HepG2 (cell line): ENCODE data around the gene GLRX2. TPM values are rescaled to one million over a fixed set of nuclear protein-coding genes. Genes with fewer than 3 reads are reported as not detected.
A peak's percentile ranks its signal among the peaks of the same experiment; 100 is the strongest.

Source experiments
- ATAC-seq: fragments of 200-7000 bp; cut with Tn5 transposase; 3 replicates; pipeline ENCODE4 v1.9.1; 2020; ENCODE audit warnings: mild to moderate bottlenecking, moderate library complexity
- BruUV-seq: library from RNA; stranded (reverse); fragments of 400-500 nt; replicated peaks from 2 replicates; lab custom pipeline; 2021; lab: Mats Ljungman, UMichigan
- CTCF ChIA-PET: fragments of 300-600 bp; formaldehyde crosslinking; extraction: SDS; loops from one replicate; lab custom pipeline; 2021; ENCODE audit warnings: low total read pairs, inconsistent platforms, low intra/inter-chr PET ratio; lab: Yijun Ruan, JAX
- POLR2A ChIA-PET: fragments of 350-600 bp; sonication (Branson Sonifier 250); formaldehyde crosslinking; loops from one replicate; lab custom pipeline; 2020; ENCODE audit warnings: antibody characterized with exemption, inconsistent platforms; lab: Yijun Ruan, JAX
- DNase-seq: peaks from one replicate; pipeline ENCODE4 v3.0.0-alpha.2; 2015; ENCODE audit warnings: low spot score
- FAIRE-seq: peaks from 3 replicates; lab custom pipeline; 2011; peaks lifted over from hg19 to GRCh38; lab: Jason Lieb, UNC
- H2AFZ ChIP-seq: one replicate; pipeline ENCODE4 v1.6.1; 2011; ENCODE audit warnings: low read length, inconsistent platforms
- H3K27ac ChIP-seq: fragments of 300-600 bp; 3 replicates; pipeline ENCODE4 v1.8.0; 2011; ENCODE audit warnings: mixed run types, mild to moderate bottlenecking, mixed read lengths, low read length, inconsistent platforms; ENCODE audit not compliant: insufficient read depth; ENCODE audit errors: extremely low read length
- H3K27me3 ChIP-seq, 2 experiments: fragments of 200-600 bp in 1 of 2; 2 replicates in 1 of 2; 3 replicates in 1 of 2; pipeline versions ENCODE4 v1.6.0 to v1.8.0; 2011; ENCODE audit warnings: low read length in 2 of 2, mild to moderate bottlenecking in 2 of 2, moderate library complexity in 2 of 2, inconsistent platforms in 1 of 2; ENCODE audit not compliant: insufficient read depth in 2 of 2, control insufficient read depth in 1 of 2
- H3K36me3 ChIP-seq, 2 experiments: fragments of 200-600 bp in 1 of 2; replicated peaks in 1 of 2; 2 replicates in 1 of 2; 3 replicates in 1 of 2; pipeline versions ENCODE4 v1.5.1 to v1.8.0; 2011; ENCODE audit warnings: low read length in 2 of 2, inconsistent platforms in 1 of 2; ENCODE audit not compliant: insufficient read depth in 2 of 2, control insufficient read depth in 1 of 2
- H3K4me1 ChIP-seq: 2 replicates; pipeline ENCODE4 v1.5.1; 2012; ENCODE audit warnings: low read length, inconsistent platforms; ENCODE audit not compliant: insufficient read depth
- H3K4me2 ChIP-seq: 2 replicates; pipeline ENCODE4 v1.6.0; 2011; ENCODE audit warnings: low read depth, low read length, inconsistent platforms
- H3K4me3 ChIP-seq, 3 experiments: fragments of 200-600 bp in 1 of 3; sonication (generic), shearing (Covaris generic) in 1 of 3; replicated peaks in 1 of 3; 2 replicates each; pipeline ENCODE4 v1.5.1; 2011 to 2016; ENCODE audit warnings: low read length in 3 of 3, inconsistent platforms in 2 of 3, low read depth in 2 of 3, mild to moderate bottlenecking in 2 of 3, control low read depth in 1 of 3, mixed read lengths in 1 of 3; ENCODE audit not compliant: insufficient read depth in 1 of 3
- H3K79me2 ChIP-seq: one replicate; pipeline ENCODE4 v1.6.1; 2011; ENCODE audit warnings: low read length, inconsistent platforms; ENCODE audit not compliant: insufficient read depth
- H3K9ac ChIP-seq: 2 replicates; pipeline ENCODE4 v1.6.0; 2011; ENCODE audit warnings: mild to moderate bottlenecking, low read depth, low read length, inconsistent platforms; ENCODE audit not compliant: insufficient read depth
- H3K9me3 ChIP-seq: 2 replicates; pipeline ENCODE4 v1.5.1; 2012; ENCODE audit warnings: mild to moderate bottlenecking, low read length
- H4K20me1 ChIP-seq: 2 replicates; pipeline ENCODE4 v1.6.0; 2011; ENCODE audit warnings: inconsistent platforms, mild to moderate bottlenecking, low read length, moderate library complexity; ENCODE audit not compliant: insufficient read depth
- JUND ChIP-seq: sonication (generic); formaldehyde crosslinking; IDR thresholded peaks from 2 replicates; pipeline ENCODE4 v1.8.0; 2022; ENCODE audit warnings: mild to moderate bottlenecking, missing genetic modification reagents
- KMT2A ChIP-seq: sonication (generic); formaldehyde crosslinking; IDR thresholded peaks from 2 replicates; pipeline ENCODE4 v1.4.0; 2020; ENCODE audit warnings: missing genetic modification reagents
- NR3C1 ChIP-seq: sonication (generic); formaldehyde crosslinking; IDR thresholded peaks from 2 replicates; pipeline ENCODE4 v1.4.0; 2020; ENCODE audit warnings: missing genetic modification reagents
- PHF20 ChIP-seq: sonication (generic); formaldehyde crosslinking; IDR thresholded peaks from 2 replicates; pipeline ENCODE4 v1.5.0; 2020; ENCODE audit warnings: mild to moderate bottlenecking, missing genetic modification reagents
- RFX1 ChIP-seq: fragments of 450-650 bp; IDR thresholded peaks from 2 replicates; pipeline ENCODE4 v1.6.1; 2017
- ZKSCAN1 ChIP-seq: fragments of 150-350 bp; IDR thresholded peaks from 2 replicates; pipeline ENCODE4 v1.6.1; 2014; ENCODE audit warnings: low read length
- ZMYM2 ChIP-seq: sonication (generic); formaldehyde crosslinking; IDR thresholded peaks from 2 replicates; pipeline ENCODE4 v1.8.0; 2022; ENCODE audit warnings: mild to moderate bottlenecking, missing genetic modification reagents
- ZNF777 ChIP-seq: sonication (generic); formaldehyde crosslinking; IDR thresholded peaks from 2 replicates; pipeline ENCODE4 v1.4.0; 2020; ENCODE audit warnings: missing genetic modification reagents
- ZNF891 ChIP-seq: sonication (generic); formaldehyde crosslinking; IDR thresholded peaks from 2 replicates; pipeline ENCODE4 v1.5.0; 2020; ENCODE audit warnings: mild to moderate bottlenecking, missing genetic modification reagents
- ZSCAN22 ChIP-seq: sonication (generic); formaldehyde crosslinking; IDR thresholded peaks from 2 replicates; pipeline ENCODE4 v1.4.0; 2020; ENCODE audit warnings: mild to moderate bottlenecking, missing genetic modification reagents
- WGBS: methylation state at CpG from one replicate; pipeline ENCODE4 v1.1.6; 2017; ENCODE audit warnings: low lambda C conversion rate; 5-methylcytosine and 5-hydroxymethylcytosine counted together
- in situ Hi-C: cut with HindIII; loops from 2 replicates; pipeline ENCODE4 v1.10.0; 2017; ENCODE audit warnings: low pct_unique_long_range_greater_than_20kb; ENCODE audit not compliant: extremely low pct_ligation_motif_present
- intact Hi-C: fragments of 100-400 bp; cut with micrococcal nuclease; formaldehyde crosslinking; loops from one replicate; pipeline ENCODE4 v1.10.0; 2022; ENCODE audit not compliant: unreplicated experiment
- polyA plus RNA-seq, 8 experiments: library from polyadenylated mRNA; depleted of rRNA in 3 of 8; stranded (reverse) in 7 of 8; unstranded in 1 of 8; fragments of >200 nt; fragmentation: Illumina TruSeq in 4 of 8; extraction: Trizol in 4 of 8; gene quantifications; 2 replicates each; pipeline versions ENCODE4 v1.2.1 to v1.2.3, GENCODE V29; 2011 to 2016; ENCODE audit warnings: low read depth in 4 of 8, missing spikeins in 1 of 8, mixed read lengths in 1 of 8; ENCODE audit not compliant: insufficient read depth in 1 of 8
- total RNA-seq, 5 experiments: library from RNA; depleted of rRNA; stranded (reverse); fragments of >200 nt; fragmentation: Illumina TruSeq; extraction: Trizol; gene quantifications; 2 replicates each; pipeline ENCODE4 v1.2.3, GENCODE V29; 2016; ENCODE audit warnings: low read depth in 1 of 5
- TF ChIP-seq, protein P1 (sequence below), 2 experiments: fragments of 450-650 bp in 1 of 2; sonication (generic) in 1 of 2; formaldehyde crosslinking in 1 of 2; IDR thresholded peaks; 2 replicates each; pipeline versions ENCODE4 v1.6.1 to v1.8.0; 2016 to 2022; ENCODE audit warnings: antibody characterized with exemption in 1 of 2, mild to moderate bottlenecking in 1 of 2, missing genetic modification reagents in 1 of 2

GLRX2 gene
- total and polyA plus RNA-seq, 2 of the 13 experiments (the other 11 are each of a cell fraction or from before 2014, with no cell fraction given): 11.9 to 39.0 TPM

DNA sequence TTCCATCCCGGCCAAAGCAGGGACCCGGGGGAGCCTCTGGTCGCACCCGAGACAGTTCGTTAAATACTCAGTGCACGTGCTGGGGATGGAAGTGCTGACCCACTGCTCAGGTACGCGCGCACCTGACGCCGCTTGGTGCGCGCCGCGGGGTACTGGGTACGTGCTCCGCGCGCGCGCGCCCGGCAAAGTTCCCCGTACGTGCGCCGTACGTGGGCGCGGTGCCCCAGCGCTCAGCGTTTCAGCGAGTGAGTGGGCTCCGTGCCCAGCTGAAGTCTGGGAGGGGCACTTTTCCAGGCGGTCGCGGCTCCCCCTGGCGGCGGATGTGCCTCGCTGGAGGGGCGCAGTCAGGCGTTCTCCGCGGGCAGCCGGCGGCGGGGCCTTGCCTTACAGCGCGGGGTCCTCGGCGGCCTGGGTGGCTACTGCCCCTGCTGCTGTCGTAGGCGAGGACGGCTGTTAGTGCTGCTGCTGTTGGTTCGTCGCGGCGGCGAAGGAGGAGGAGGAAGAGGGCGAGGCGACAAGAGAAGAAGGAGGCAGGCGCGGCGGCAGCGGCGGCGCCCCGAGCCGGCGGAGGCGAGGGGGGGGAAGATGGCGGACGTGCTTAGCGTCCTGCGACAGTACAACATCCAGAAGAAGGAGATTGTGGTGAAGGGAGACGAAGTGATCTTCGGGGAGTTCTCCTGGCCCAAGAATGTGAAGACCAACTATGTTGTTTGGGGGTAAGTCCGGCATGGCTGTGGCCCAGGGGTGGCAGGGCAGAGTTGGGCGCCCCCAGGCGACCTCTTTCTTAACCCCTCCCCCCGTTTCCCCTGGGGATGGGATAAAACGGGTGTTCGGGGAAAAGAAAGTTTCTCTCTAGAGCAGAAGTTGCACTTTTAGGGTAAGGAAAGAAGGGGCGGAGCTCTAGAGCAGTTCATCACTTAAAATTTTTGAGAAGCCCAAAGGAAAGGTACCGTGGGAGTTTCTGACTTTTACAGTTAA lies 16.7 kb upstream of the GLRX2 start, which contains the start of gene CDC73:
TSS of gene CDC73 (plus strand) at position 416 of the 978 bp plus-strand sequence. CDS start at position 586, 170 bp downstream.
- Histone ChIP-seq H3K9me3 (no peaks in the 10 kb centered on the region), H3K4me2 (peak within 1 kb of the TSS; percentile 80), H3K27ac (peak within 1 kb of the TSS; percentile 91), H3K4me1 (peaks cover 32% of the 10 kb centered on the region), H3K9ac (peak within 1 kb of the TSS; percentile 87), H3K27me3 (no peaks in the 10 kb centered on the region; a peak in 2 of 5 replicates), H3K36me3 (peaks cover 1 to 8% of the 10 kb centered on the region in 2 experiments; a peak in 2 of 5 replicates), H2AFZ (peak within 1 kb of the TSS; percentile 22), H3K4me3 (peak within 1 kb of the TSS; percentile 85 to 98 (median 94)), H4K20me1 (peaks cover 14% of the 10 kb centered on the region), H3K79me2 (peaks cover 45% of the 10 kb centered on the region)
- ChIA-PET CTCF (interaction anchor here (0.7 to 1.5 kb wide), 3 partner anchors 16 to 52 kb away, joined by 3 to 7 read pairs (median 4); no protein-coding TSS in a partner anchor), POLR2A (interaction anchor here (1.0 to 3.5 kb wide), 7 partner anchors 9 to 63 kb away, joined by 4 to 31 read pairs (median 9); partner anchors contain the start of genes GLRX2, RO60 and UCHL5)
- DNase-seq (peak; percentile 89), ATAC-seq (peak; percentile 97), FAIRE-seq (no peak)
- in situ Hi-C loops (loop anchor here (10.0 kb wide), 1 partner anchor 317 kb away; the partner anchor contains the start of gene RGS2), intact Hi-C loops (loop anchor here (1.0 to 5.0 kb wide), 4 partner anchors 17 to 415 kb away; partner anchors contain the start of genes GLRX2, RGS2, RO60 and UCHL5)
- TSS peak; percentile 67 for BruUV-seq
- under 1% methylated on average over 37 of the region's 85 CpGs for WGBS
- TF ChIP-seq ZSCAN22 (CRISPR knock-in tag): 0 out of 2 replicates have a peak, but pooled peaks have one; percentile 69
- peak; percentile 85 for TF ChIP-seq ZMYM2 (CRISPR knock-in tag)
- TF ChIP-seq, protein P1, sequence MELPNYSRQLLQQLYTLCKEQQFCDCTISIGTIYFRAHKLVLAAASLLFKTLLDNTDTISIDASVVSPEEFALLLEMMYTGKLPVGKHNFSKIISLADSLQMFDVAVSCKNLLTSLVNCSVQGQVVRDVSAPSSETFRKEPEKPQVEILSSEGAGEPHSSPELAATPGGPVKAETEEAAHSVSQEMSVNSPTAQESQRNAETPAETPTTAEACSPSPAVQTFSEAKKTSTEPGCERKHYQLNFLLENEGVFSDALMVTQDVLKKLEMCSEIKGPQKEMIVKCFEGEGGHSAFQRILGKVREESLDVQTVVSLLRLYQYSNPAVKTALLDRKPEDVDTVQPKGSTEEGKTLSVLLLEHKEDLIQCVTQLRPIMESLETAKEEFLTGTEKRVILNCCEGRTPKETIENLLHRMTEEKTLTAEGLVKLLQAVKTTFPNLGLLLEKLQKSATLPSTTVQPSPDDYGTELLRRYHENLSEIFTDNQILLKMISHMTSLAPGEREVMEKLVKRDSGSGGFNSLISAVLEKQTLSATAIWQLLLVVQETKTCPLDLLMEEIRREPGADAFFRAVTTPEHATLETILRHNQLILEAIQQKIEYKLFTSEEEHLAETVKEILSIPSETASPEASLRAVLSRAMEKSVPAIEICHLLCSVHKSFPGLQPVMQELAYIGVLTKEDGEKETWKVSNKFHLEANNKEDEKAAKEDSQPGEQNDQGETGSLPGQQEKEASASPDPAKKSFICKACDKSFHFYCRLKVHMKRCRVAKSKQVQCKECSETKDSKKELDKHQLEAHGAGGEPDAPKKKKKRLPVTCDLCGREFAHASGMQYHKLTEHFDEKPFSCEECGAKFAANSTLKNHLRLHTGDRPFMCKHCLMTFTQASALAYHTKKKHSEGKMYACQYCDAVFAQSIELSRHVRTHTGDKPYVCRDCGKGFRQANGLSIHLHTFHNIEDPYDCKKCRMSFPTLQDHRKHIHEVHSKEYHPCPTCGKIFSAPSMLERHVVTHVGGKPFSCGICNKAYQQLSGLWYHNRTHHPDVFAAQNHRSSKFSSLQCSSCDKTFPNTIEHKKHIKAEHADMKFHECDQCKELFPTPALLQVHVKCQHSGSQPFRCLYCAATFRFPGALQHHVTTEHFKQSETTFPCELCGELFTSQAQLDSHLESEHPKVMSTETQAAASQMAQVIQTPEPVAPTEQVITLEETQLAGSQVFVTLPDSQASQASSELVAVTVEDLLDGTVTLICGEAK (IDR thresholded peaks at IDR 0.05): no peak
- TF ChIP-seq, protein P1 (CRISPR knock-in tag; IDR thresholded peaks at IDR 0.05): peak; percentile 92
- TF ChIP-seq ZNF777 (CRISPR knock-in tag): no peak
- peak; percentile 99 for TF ChIP-seq ZNF891 (CRISPR knock-in tag)
- no peak for TF ChIP-seq RFX1
- no peak for TF ChIP-seq NR3C1
- TF ChIP-seq KMT2A (CRISPR knock-in tag): peak; percentile 93
- TF ChIP-seq PHF20: peak; percentile 82
- TF ChIP-seq JUND (CRISPR knock-in tag): no peak
- TF ChIP-seq ZKSCAN1: no peak
